Measurements from ENCODE around the gene CCN5.
A peak's percentile ranks its signal among the peaks of the same experiment; 100 is the strongest.

Gene CCN5

GRCh38 chr20:44683263-44684046, 31.7 kb upstream of the CCN5 start:
- H3K27ac ChIP-seq = no peak overlapping the region
- peak; percentile 95 for TF ChIP-seq CTCF (conservative IDR thresholded peaks at IDR 0.05)

GRCh38 chr20:44684047-44684967, 30.9 kb upstream of the CCN5 start:
- H3K27ac ChIP-seq = no peak overlapping the region
- TF ChIP-seq CTCF (conservative IDR thresholded peaks at IDR 0.05) = no peak

GRCh38 chr20:44686934-44687333, 28.2 kb upstream of the CCN5 start:
- H3K27ac ChIP-seq = no peak overlapping the region
- no peak for TF ChIP-seq CTCF (conservative IDR thresholded peaks at IDR 0.05)

- no peak for TF ChIP-seq CTCF (conservative IDR thresholded peaks at IDR 0.05)
- no peak overlapping the region for H3K27ac ChIP-seq
Measured at GRCh38 chr20:44688053-44688625, 27.0 kb upstream of the CCN5 start.

DNA sequence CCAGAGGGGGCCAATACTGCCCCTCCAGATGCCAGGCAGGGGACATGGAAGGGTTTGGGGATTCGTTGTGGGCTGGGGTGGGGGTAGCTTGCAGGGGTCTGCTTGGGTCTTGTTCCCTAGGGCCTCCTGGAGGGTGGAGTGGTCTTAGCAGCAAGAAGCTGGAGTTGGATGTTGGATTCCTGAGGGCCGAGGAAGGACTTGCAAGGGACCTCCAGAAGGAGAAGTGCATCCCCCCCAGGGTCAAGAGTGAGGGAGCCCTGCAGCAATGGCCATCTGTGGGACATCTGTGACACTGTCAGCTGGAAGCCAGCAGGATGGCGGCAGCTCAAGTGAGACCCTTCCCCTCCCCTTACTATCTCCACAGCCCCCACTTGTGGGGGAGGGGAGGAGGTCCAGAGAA, 25.4 kb upstream of the CCN5 start:
- no peak overlapping the region for H3K27ac ChIP-seq
- TF ChIP-seq CTCF (conservative IDR thresholded peaks at IDR 0.05) = no peak

DNA sequence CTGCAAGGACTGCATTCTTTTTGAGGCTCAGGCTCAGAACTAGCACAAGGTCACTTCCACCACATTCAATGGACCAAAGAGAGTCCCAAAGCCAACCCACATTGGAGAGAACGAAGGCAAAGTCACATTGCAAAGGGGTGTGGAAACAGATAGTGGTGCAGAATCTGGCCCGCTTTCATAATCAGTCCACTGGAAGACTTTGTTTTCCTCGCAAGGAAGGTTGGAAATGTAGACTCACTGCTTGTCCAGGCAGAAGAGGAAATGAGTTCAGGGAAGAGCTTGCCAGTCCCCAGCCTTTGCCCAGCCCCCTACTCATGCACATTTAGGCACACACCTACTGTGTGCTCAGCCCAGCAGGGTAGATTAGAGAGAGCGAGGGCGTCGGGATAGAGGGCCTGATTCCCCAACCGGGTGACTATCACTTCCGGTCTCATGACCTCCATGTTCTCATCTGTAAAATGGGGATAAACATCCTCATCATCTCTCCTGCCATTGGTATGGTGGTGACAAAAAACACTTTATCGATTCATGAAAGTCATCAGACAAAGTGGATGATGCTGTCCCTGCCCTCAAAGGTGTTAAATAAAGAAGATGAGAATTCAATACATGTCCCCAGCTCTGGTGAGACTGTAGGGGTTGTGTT, 24.3 kb upstream of the CCN5 start:
- TF ChIP-seq CTCF (conservative IDR thresholded peaks at IDR 0.05) = no peak

More for the DNA sequence above, 24.3 kb upstream of the CCN5 start:
- no peak overlapping the region for H3K27ac ChIP-seq

All from VCaP (cell line).